ENCODE measurements around the gene MSANTD4.
"Not testable (repeated sequence)": the region's sequence is repeated elsewhere in the genome, so short reads cannot be mapped to it uniquely, and the experiment has no call there.

Gene MSANTD4

GRCh38 chr11:106012744-106013143 lies 9.3 kb downstream of the MSANTD4 start:
- DNase-seq: no peak

- no peak for DNase-seq
Observed at GRCh38 chr11:106011481-106011880, 10.6 kb downstream of the MSANTD4 start.

GRCh38 chr11:106003094-106003493 lies 18.9 kb downstream of the MSANTD4 start:
- not testable (repeated sequence) for DNase-seq

GRCh38 chr11:106001304-106002012 lies 20.6 kb downstream of the MSANTD4 start:
- no peak for DNase-seq

- DNase-seq: no peak
Observed at GRCh38 chr11:105991888-105992287, 30.2 kb downstream of the MSANTD4 start.

- DNase-seq: no peak
Observed at GRCh38 chr11:105989124-105989523, 32.9 kb downstream of the MSANTD4 start.

- no peak for DNase-seq
Observed at GRCh38 chr11:105988197-105988596, 33.8 kb downstream of the MSANTD4 start.

- no peak for DNase-seq
Observed at GRCh38 chr11:105986554-105986953, 35.5 kb downstream of the MSANTD4 start.

- DNase-seq: no peak
Observed at GRCh38 chr11:105979997-105980703, 41.9 kb downstream of the MSANTD4 start.

- DNase-seq: no peak
Observed at GRCh38 chr11:105975128-105975527, 46.9 kb downstream of the MSANTD4 start.

- no peak for DNase-seq
Observed at GRCh38 chr11:105969756-105970155, 52.3 kb downstream of the MSANTD4 start.

GRCh38 chr11:105968021-105968697 lies 53.9 kb downstream of the MSANTD4 start:
- no peak for DNase-seq

- no peak for DNase-seq
Observed at GRCh38 chr11:105960252-105961245, 61.5 kb downstream of the MSANTD4 start.

All from right hindlimb (tissue), 1 donor.